GM23338 (cell line): ENCODE results near the gene RER1. TPM values are rescaled to one million over a fixed set of nuclear protein-coding genes. Genes with fewer than 3 reads are reported as not detected.
A peak's percentile ranks its signal among the peaks of the same experiment; 100 is the strongest.

Experiments
- ATAC-seq: fragments of 200-7000 bp; cut with Tn5 transposase; 3 replicates; pipeline ENCODE4 v1.9.1; 2020
- DNase-seq: peaks from one replicate; pipeline ENCODE4 v3.0.0-alpha.2; 2015; ENCODE audit warnings: low spot score
- H2AFZ ChIP-seq: fragments of 200-600 bp; sonication (generic); 2 replicates; pipeline ENCODE4 v1.8.0; 2016; ENCODE audit warnings: antibody characterized with exemption, mild to moderate bottlenecking, moderate library complexity
- H3F3A ChIP-seq: fragments of 200-600 bp; sonication (generic); replicated peaks from 2 replicates; pipeline ENCODE4 v1.8.0; 2017; ENCODE audit warnings: antibody characterized with exemption, mixed run types, low read depth
- H3K27ac ChIP-seq: fragments of 200-600 bp; sonication (generic); 2 replicates; pipeline ENCODE4 v1.6.1; 2016; ENCODE audit warnings: low read depth
- H3K27me3 ChIP-seq: fragments of 200-600 bp; sonication (generic); 2 replicates; pipeline ENCODE4 v1.8.0; 2016; ENCODE audit warnings: mild to moderate bottlenecking, mixed run types, moderate library complexity; ENCODE audit not compliant: insufficient read depth
- H3K36me3 ChIP-seq: fragments of 200-600 bp; sonication (generic); 2 replicates; pipeline ENCODE4 v1.8.0; 2016; ENCODE audit warnings: mild to moderate bottlenecking; ENCODE audit not compliant: insufficient read depth
- H3K4me1 ChIP-seq: fragments of 200-600 bp; sonication (generic); 2 replicates; pipeline ENCODE4 v1.8.0; 2016; ENCODE audit warnings: mild to moderate bottlenecking, moderate library complexity; ENCODE audit not compliant: insufficient read depth
- H3K4me2 ChIP-seq: fragments of 200-600 bp; sonication (generic); 2 replicates; pipeline ENCODE4 v1.7.1; 2017; ENCODE audit warnings: mixed run types
- H3K4me3 ChIP-seq: fragments of 200-600 bp; sonication (generic); 2 replicates; pipeline ENCODE4 v1.6.1; 2016; ENCODE audit warnings: mixed run types
- H3K79me2 ChIP-seq: fragments of 200-600 bp; sonication (generic); replicated peaks from 2 replicates; pipeline ENCODE4 v1.8.0; 2017; ENCODE audit warnings: mild to moderate bottlenecking; ENCODE audit not compliant: insufficient read depth
- H3K9me2 ChIP-seq: fragments of 200-600 bp; sonication (generic); 2 replicates; pipeline ENCODE4 v1.8.0; 2017; ENCODE audit not compliant: insufficient read depth
- H4K20me1 ChIP-seq: fragments of 200-600 bp; sonication (generic); replicated peaks from 2 replicates; pipeline ENCODE4 v1.8.0; 2017; ENCODE audit warnings: mild to moderate bottlenecking; ENCODE audit not compliant: insufficient read depth
- H3K27ac Mint-ChIP-seq: 2 replicates; pipeline ENCODE4 v1.8.0; 2020; ENCODE audit warnings: inconsistent platforms, mild to moderate bottlenecking, moderate library complexity, mixed read lengths
- H3K27me3 Mint-ChIP-seq: 3 replicates; pipeline ENCODE4 v1.8.0; 2022; ENCODE audit warnings: low read depth, mild to moderate bottlenecking, moderate library complexity, mixed read lengths, inconsistent platforms; ENCODE audit not compliant: insufficient read depth, poor library complexity
- H3K36me3 Mint-ChIP-seq: 3 replicates; pipeline ENCODE4 v1.8.0; 2021; ENCODE audit warnings: low read depth, mild to moderate bottlenecking, inconsistent platforms, moderate library complexity, mixed read lengths
- H3K4me1 Mint-ChIP-seq: 3 replicates; pipeline ENCODE4 v1.8.0; 2020; ENCODE audit warnings: mild to moderate bottlenecking, inconsistent platforms, mixed read lengths
- H3K4me3 Mint-ChIP-seq: 3 replicates; pipeline ENCODE4 v1.8.0; 2021; ENCODE audit warnings: moderate library complexity, mild to moderate bottlenecking, inconsistent platforms, mixed read lengths
- H3K9me3 Mint-ChIP-seq: 3 replicates; pipeline ENCODE4 v1.8.0; 2020; ENCODE audit warnings: moderate library complexity, mild to moderate bottlenecking, inconsistent platforms, mixed read lengths
- ETS1 ChIP-seq: IDR thresholded peaks from 2 replicates; pipeline ENCODE4 v1.6.1; 2016; ENCODE audit warnings: antibody characterized with exemption
- EZH2 ChIP-seq: fragments of 200-600 bp; sonication (generic); IDR thresholded peaks from one replicate; pipeline ENCODE4 v1.8.0; 2017; ENCODE audit warnings: antibody characterized with exemption, mild to moderate bottlenecking, low read depth; ENCODE audit not compliant: unreplicated experiment
- EZH2phosphoT487 ChIP-seq: fragments of 200-600 bp; sonication (generic); IDR thresholded peaks from one replicate; pipeline ENCODE4 v1.8.1; 2018; ENCODE audit warnings: antibody characterized with exemption; ENCODE audit not compliant: unreplicated experiment
- JUNB ChIP-seq: IDR thresholded peaks from one replicate; pipeline ENCODE4 v1.6.1; 2016; ENCODE audit warnings: antibody characterized with exemption; ENCODE audit not compliant: unreplicated experiment
- NANOG ChIP-seq: IDR thresholded peaks from 2 replicates; pipeline ENCODE4 v1.6.1; 2016; ENCODE audit warnings: antibody characterized with exemption, borderline replicate concordance
- REST ChIP-seq: IDR thresholded peaks from one replicate; pipeline ENCODE4 v1.6.1; 2018; ENCODE audit warnings: antibody characterized with exemption; ENCODE audit not compliant: unreplicated experiment
- STAT1 ChIP-seq: IDR thresholded peaks from one replicate; pipeline ENCODE4 v1.6.1; 2016; ENCODE audit warnings: antibody characterized with exemption; ENCODE audit not compliant: unreplicated experiment
- ZNF331 ChIP-seq: fragments of 250-450 bp; sonication (Bioruptor Pico); IDR thresholded peaks from 2 replicates; pipeline ENCODE4 v1.5.0; 2020; ENCODE audit warnings: low read depth, mild to moderate bottlenecking, moderate library complexity
- ZNF462 ChIP-seq: fragments of 250-450 bp; sonication (Bioruptor Pico); IDR thresholded peaks from 2 replicates; pipeline ENCODE4 v1.5.0; 2020; ENCODE audit warnings: mild to moderate bottlenecking, moderate library complexity
- polyA plus RNA-seq: library from polyadenylated mRNA; unstranded; fragments of >200 nt; fragmentation: Nextera tagmentation; extraction: Ambion mirVana; gene quantifications from 2 replicates; pipeline ENCODE4 v1.2.1, GENCODE V29; 2016
- total RNA-seq: library from RNA; depleted of rRNA; stranded (reverse); fragments of >200 nt; shearing (Covaris generic); gene quantifications from 2 replicates; pipeline ENCODE4 v1.2.3, GENCODE V29; 2014

Gene RER1
- total and polyA plus RNA-seq, 2 experiments from 2014 or later, result 58.4 to 99.5 TPM

- H3K27ac Mint-ChIP-seq, result no peak overlapping the region
- Histone ChIP-seq H2AFZ (no peak overlapping the region), H3F3A (peaks cover 14% of the 10 kb centered on the region; the same call in 1 of the 2 replicates), H3K4me3 (no peak overlapping the region), H3K27ac (no peak overlapping the region), H3K27me3 (no peaks in the 10 kb centered on the region), H4K20me1 (no peaks in the 10 kb centered on the region; the same call in 1 of the 2 replicates), H3K9me2 (no peaks in the 10 kb centered on the region), H3K4me2 (no peak overlapping the region), H3K4me1 (no peaks in the 10 kb centered on the region), H3K36me3 (peaks cover 5% of the 10 kb centered on the region; the same call in 1 of the 2 replicates), H3K79me2 (no peaks in the 10 kb centered on the region)
- H3K4me3 Mint-ChIP-seq, result no peak overlapping the region
- no peaks in the 10 kb centered on the region; the same call in 2 of the 3 replicates for H3K9me3 Mint-ChIP-seq
- ATAC-seq (no peak), DNase-seq (no peak)
- peaks cover 67% of the 10 kb centered on the region for H3K36me3 Mint-ChIP-seq
- no peaks in the 10 kb centered on the region; the same call in 2 of the 3 replicates for H3K4me1 Mint-ChIP-seq
- H3K27me3 Mint-ChIP-seq, result peaks cover 12% of the 10 kb centered on the region
- no peak for TF ChIP-seq EZH2
- TF ChIP-seq ETS1, result no peak
- no peak for TF ChIP-seq NANOG
- no peak for TF ChIP-seq REST
- no peak for TF ChIP-seq JUNB
Observed at GRCh38 chr1:2404142-2404889, 12.7 kb downstream of the RER1 start.

GRCh38 chr1:2404890-2405511 is 13.4 kb downstream of the RER1 start:
- no peaks in the 10 kb centered on the region for H3K79me2 ChIP-seq
- H3K4me3 Mint-ChIP-seq, result no peak overlapping the region
- H3K27ac ChIP-seq, result peak overlapping the region; percentile 63
- no peak overlapping the region for H3K27ac Mint-ChIP-seq
- H4K20me1 ChIP-seq, result no peaks in the 10 kb centered on the region
- no peak overlapping the region for H3K4me3 ChIP-seq
- H3K4me1 Mint-ChIP-seq, result no peaks in the 10 kb centered on the region; the same call in 2 of the 3 replicates
- no peak for DNase-seq
- H3K27me3 Mint-ChIP-seq, result peaks cover 16% of the 10 kb centered on the region
- H3K4me2 ChIP-seq, result no peak overlapping the region
- H3K9me2 ChIP-seq, result no peaks in the 10 kb centered on the region
- H3K36me3 Mint-ChIP-seq, result peaks cover 63% of the 10 kb centered on the region
- H3K9me3 Mint-ChIP-seq, result no peaks in the 10 kb centered on the region; the same call in 2 of the 3 replicates
- H3K4me1 ChIP-seq, result no peaks in the 10 kb centered on the region
- H3K36me3 ChIP-seq, result peaks cover 5% of the 10 kb centered on the region; the same call in 1 of the 2 replicates
- no peak overlapping the region for H2AFZ ChIP-seq
- no peaks in the 10 kb centered on the region for H3K27me3 ChIP-seq
- peaks cover 14% of the 10 kb centered on the region; the same call in 1 of the 2 replicates for H3F3A ChIP-seq
- ATAC-seq, result no peak
- TF ChIP-seq NANOG, result no peak
- TF ChIP-seq ZNF462 (CRISPR knock-in tag), result no peak
- TF ChIP-seq EZH2phosphoT487, result no peak
- no peak for TF ChIP-seq STAT1
- TF ChIP-seq ZNF331 (CRISPR knock-in tag), result no peak
